Astrocyte (in vitro differentiated cells and primary cell): ENCODE measurements around the gene CPNE1. TPM values are rescaled to one million over a fixed set of nuclear protein-coding genes. Genes with fewer than 3 reads are reported as not detected.

ENCODE experiments used
- DNase-seq: peaks from one replicate; pipeline ENCODE4 v3.0.0-alpha.2; 2010; ENCODE audit warnings: low read depth
- FAIRE-seq: peaks from 2 replicates; lab custom pipeline; 2011; peaks lifted over from hg19 to GRCh38; lab: Jason Lieb, UNC
- H2AFZ ChIP-seq: 2 replicates; pipeline ENCODE4 v1.6.0; 2012; ENCODE audit warnings: low read depth, low read length, inconsistent platforms
- H3K27ac ChIP-seq: 2 replicates; pipeline ENCODE4 v1.5.1; 2011; ENCODE audit warnings: low read depth, low read length, inconsistent platforms
- H3K27me3 ChIP-seq: 2 replicates; pipeline ENCODE4 v1.6.0; 2011; ENCODE audit warnings: low read length, inconsistent platforms; ENCODE audit not compliant: insufficient read depth
- H3K36me3 ChIP-seq: 2 replicates; pipeline ENCODE4 v1.5.1; 2011; ENCODE audit warnings: low read length, inconsistent platforms; ENCODE audit not compliant: insufficient read depth
- H3K4me1 ChIP-seq: 2 replicates; pipeline ENCODE4 v1.5.1; 2011; ENCODE audit warnings: low read length, inconsistent platforms; ENCODE audit not compliant: insufficient read depth
- H3K4me2 ChIP-seq: 2 replicates; pipeline ENCODE4 v1.6.0; 2012; ENCODE audit warnings: low read length, inconsistent platforms
- H3K4me3 ChIP-seq: 2 replicates; pipeline ENCODE4 v1.5.1; 2011; ENCODE audit warnings: low read depth, mild to moderate bottlenecking, low read length, inconsistent platforms; ENCODE audit not compliant: insufficient read depth
- H3K79me2 ChIP-seq: 2 replicates; pipeline ENCODE4 v1.6.0; 2012; ENCODE audit warnings: mild to moderate bottlenecking, low read length, inconsistent platforms; ENCODE audit not compliant: insufficient read depth
- H3K9ac ChIP-seq: 2 replicates; pipeline ENCODE4 v1.6.0; 2012; ENCODE audit warnings: mild to moderate bottlenecking, low read length, inconsistent platforms
- H3K9me3 ChIP-seq: 2 replicates; pipeline ENCODE4 v1.5.1; 2012; ENCODE audit warnings: low read depth, mild to moderate bottlenecking, low read length, inconsistent platforms; ENCODE audit not compliant: insufficient read depth
- H4K20me1 ChIP-seq: 2 replicates; pipeline ENCODE4 v1.6.0; 2012; ENCODE audit warnings: low read length, inconsistent platforms; ENCODE audit not compliant: insufficient read depth
- H3K27ac Mint-ChIP-seq: one replicate; pipeline ENCODE4 v1.8.0; 2021; ENCODE audit warnings: mild to moderate bottlenecking, mixed read lengths; ENCODE audit not compliant: unreplicated experiment
- H3K27me3 Mint-ChIP-seq: one replicate; pipeline ENCODE4 v1.8.0; 2021; ENCODE audit warnings: low read depth, mixed read lengths; ENCODE audit not compliant: unreplicated experiment
- H3K36me3 Mint-ChIP-seq: one replicate; pipeline ENCODE4 v1.8.0; 2021; ENCODE audit warnings: low read depth, mixed read lengths; ENCODE audit not compliant: unreplicated experiment
- H3K4me1 Mint-ChIP-seq: one replicate; pipeline ENCODE4 v1.8.0; 2021; ENCODE audit warnings: low read depth, mixed read lengths; ENCODE audit not compliant: unreplicated experiment
- H3K4me3 Mint-ChIP-seq: one replicate; pipeline ENCODE4 v1.8.0; 2021; ENCODE audit warnings: mild to moderate bottlenecking, moderate library complexity, mixed read lengths; ENCODE audit not compliant: unreplicated experiment
- H3K9me3 Mint-ChIP-seq: one replicate; pipeline ENCODE4 v1.8.0; 2021; ENCODE audit warnings: mild to moderate bottlenecking, mixed read lengths; ENCODE audit not compliant: unreplicated experiment
- CTCF ChIP-seq: IDR thresholded peaks from 2 replicates; pipeline ENCODE4 v1.5.1; 2011; ENCODE audit warnings: low read depth, mild to moderate bottlenecking, inconsistent platforms, low read length, moderate library complexity; ENCODE audit not compliant: insufficient read depth
- EZH2 ChIP-seq: IDR thresholded peaks from 2 replicates; pipeline ENCODE4 v1.6.1; 2012; ENCODE audit warnings: mild to moderate bottlenecking, low read length, inconsistent platforms; ENCODE audit not compliant: insufficient read depth
- total RNA-seq: library from RNA; stranded (reverse); gene quantifications from 2 replicates; pipeline ENCODE4 v1.2.1, GENCODE V29; 2021

The CPNE1 gene
- total RNA-seq, 1 donor from 2014 or later = 194 TPM

- FAIRE-seq (no peak), DNase-seq (no peak)
- H3K36me3 Mint-ChIP-seq = peaks cover 24% of the 10 kb centered on the region
- peaks cover 26% of the 10 kb centered on the region for H3K4me1 Mint-ChIP-seq
- H3K27me3 Mint-ChIP-seq = no peaks in the 10 kb centered on the region
- peak overlapping the region; percentile 97 for H3K9ac ChIP-seq
- H3K9me3 Mint-ChIP-seq = no peaks in the 10 kb centered on the region
- H3K4me3 ChIP-seq = peak overlapping the region; percentile 97
- H3K4me1 ChIP-seq = peaks cover 19% of the 10 kb centered on the region
- H3K27ac ChIP-seq = peak overlapping the region; percentile 94
- peaks cover 56% of the 10 kb centered on the region for H4K20me1 ChIP-seq
- H3K9me3 ChIP-seq = no peaks in the 10 kb centered on the region
- peak overlapping the region; percentile 100 for H3K4me2 ChIP-seq
- H3K27ac Mint-ChIP-seq = peak overlapping the region; percentile 98
- peaks cover 35% of the 10 kb centered on the region for H3K36me3 ChIP-seq
- H3K79me2 ChIP-seq = peaks cover 67% of the 10 kb centered on the region
- TF ChIP-seq CTCF = no peak
- TF ChIP-seq EZH2 = no peak
- no peaks in the 10 kb centered on the region for H3K27me3 ChIP-seq
- peak overlapping the region; percentile 99 for H3K4me3 Mint-ChIP-seq
- peak overlapping the region; percentile 75 for H2AFZ ChIP-seq
These were observed 35.4 kb upstream of the CPNE1 start for GRCh38 chr20:35699957-35700624.

- peak within 1 kb of the TSS; percentile 75 for H2AFZ ChIP-seq
- peaks cover 27% of the 10 kb centered on the region for H3K36me3 ChIP-seq
- peak within 1 kb of the TSS; percentile 97 for H3K4me3 ChIP-seq
- DNase-seq (peak; percentile 66), FAIRE-seq (no peak)
- Mint-ChIP-seq H3K4me3 (peak within 1 kb of the TSS; percentile 99), H3K9me3 (no peaks in the 10 kb centered on the region), H3K27me3 (no peaks in the 10 kb centered on the region), H3K36me3 (peaks cover 22% of the 10 kb centered on the region), H3K27ac (peak within 1 kb of the TSS; percentile 98), H3K4me1 (peaks cover 24% of the 10 kb centered on the region)
- peak within 1 kb of the TSS; percentile 94 for H3K27ac ChIP-seq
- H3K79me2 ChIP-seq = peaks cover 61% of the 10 kb centered on the region
- peak within 1 kb of the TSS; percentile 100 for H3K4me2 ChIP-seq
- TF ChIP-seq EZH2 (no peak), CTCF (no peak)
- H3K9me3 ChIP-seq = no peaks in the 10 kb centered on the region
- H3K27me3 ChIP-seq = no peaks in the 10 kb centered on the region
- H3K4me1 ChIP-seq = peaks cover 19% of the 10 kb centered on the region
- H4K20me1 ChIP-seq = peaks cover 48% of the 10 kb centered on the region
- H3K9ac ChIP-seq = peak within 1 kb of the TSS; percentile 97
These were observed 34.6 kb upstream of the CPNE1 start, which contains the start of the genes NFS1 and ROMO1 for GRCh38 chr20:35699127-35699956. Gene NFS1 (minus strand): TSS chr20:35699352. CDS start chr20:35699288, 64 bp downstream. Gene ROMO1 (plus strand): TSS chr20:35699405. CDS start chr20:35699633, 228 bp downstream.
